NCI-H146 treated with DMSO at 0.1 percent for 48 hours (cell line): Measurements from ENCODE around the gene RYR3.
"Not testable (repeated sequence)": the region's sequence is repeated elsewhere in the genome, so short reads cannot be mapped to it uniquely, and the experiment has no call there.

ENCODE experiments used
- DNase-seq: peaks from one replicate; lab custom pipeline; 2025; ENCODE audit not compliant: unreplicated experiment; lab: John Stamatoyannopoulos, UW

Gene RYR3

DNA sequence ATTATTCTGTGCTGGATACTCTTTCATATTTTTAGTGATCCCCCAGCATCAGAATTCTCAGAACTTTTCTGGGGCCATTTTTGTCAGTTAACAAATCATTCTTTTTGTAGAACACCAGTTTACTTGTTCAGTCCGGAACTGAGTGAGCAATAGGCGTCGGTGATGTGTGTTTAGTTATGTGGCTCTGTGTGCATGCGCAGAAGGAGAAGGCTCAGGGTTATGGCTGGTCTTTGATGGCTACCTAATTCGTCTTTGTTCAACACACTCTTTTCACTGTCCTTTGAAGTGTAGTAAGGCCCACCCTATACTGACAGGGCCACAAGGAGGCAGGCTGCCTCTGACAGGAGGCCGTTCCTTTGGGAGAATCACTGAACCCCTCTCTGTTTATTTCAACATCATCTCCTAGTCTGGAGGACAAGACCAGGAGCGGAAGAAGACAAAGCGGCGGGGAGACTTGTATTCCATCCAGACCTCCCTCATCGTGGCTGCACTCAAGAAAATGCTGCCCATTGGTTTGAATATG is 499.4 kb downstream of the RYR3 start:
- no peak for DNase-seq

DNA sequence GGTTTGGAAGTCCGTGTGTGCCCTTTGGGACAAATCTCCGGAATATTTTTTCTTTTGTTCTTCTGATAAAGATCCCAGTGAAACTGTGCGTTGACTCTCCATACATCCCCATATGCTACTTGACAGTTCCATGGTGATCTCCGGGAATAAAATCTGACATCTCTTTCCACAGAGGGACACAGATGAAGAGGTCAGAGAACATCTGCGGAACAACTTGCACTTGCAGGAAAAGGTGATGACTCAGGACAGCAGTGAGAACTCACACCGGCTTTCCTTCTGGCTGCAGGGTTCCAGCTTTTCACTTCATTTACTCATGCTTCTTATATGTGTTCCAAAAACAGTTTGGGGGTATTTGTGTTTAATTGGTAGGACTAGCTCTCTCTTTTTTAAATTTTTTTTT is 500.0 kb downstream of the RYR3 start:
- DNase-seq = no peak

DNA sequence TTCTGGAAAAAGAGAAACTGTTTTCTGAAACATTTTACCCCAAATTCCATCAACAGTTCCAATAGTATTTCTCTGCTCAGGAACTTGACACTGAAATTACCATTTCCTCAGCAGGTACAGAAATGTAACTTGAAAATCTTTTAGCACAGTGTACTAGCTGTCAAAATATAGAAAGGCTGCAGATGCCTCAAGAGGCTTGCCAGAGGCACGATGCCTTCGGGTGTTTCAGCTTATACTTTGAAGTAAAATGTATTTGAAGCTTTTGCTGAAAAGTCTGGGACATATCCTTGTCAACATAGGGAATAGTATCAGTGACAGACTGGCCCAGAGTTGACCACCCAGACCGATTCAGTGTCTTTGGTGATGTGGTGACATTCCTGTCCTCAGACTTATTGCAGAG is 503.1 kb downstream of the RYR3 start:
- DNase-seq = no peak

DNA sequence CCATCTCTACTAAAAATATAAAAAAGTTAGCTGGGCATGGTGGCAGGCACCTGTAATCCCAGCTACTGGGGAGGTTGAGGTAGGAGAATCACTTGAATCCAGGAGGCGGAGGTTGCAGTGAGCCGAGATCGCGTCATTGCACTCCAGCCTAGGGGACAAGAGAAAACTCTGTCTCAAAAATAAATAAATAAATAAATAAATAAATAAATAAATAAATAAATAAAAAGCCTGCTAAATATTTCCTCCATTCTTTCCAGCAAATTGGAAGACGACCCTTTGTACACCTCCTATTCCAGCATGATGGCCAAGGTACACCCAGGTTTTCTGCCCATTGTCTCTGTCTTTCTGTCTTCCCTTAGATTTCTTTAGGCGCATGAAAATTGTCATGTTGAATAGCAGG is 508.7 kb downstream of the RYR3 start:
- not testable (repeated sequence) for DNase-seq

- no peak for DNase-seq
Measured at GRCh38 chr15:33822479-33822878, 511.7 kb downstream of the RYR3 start.

GRCh38 chr15:33823119-33823518 is 512.4 kb downstream of the RYR3 start:
- DNase-seq = no peak

DNA sequence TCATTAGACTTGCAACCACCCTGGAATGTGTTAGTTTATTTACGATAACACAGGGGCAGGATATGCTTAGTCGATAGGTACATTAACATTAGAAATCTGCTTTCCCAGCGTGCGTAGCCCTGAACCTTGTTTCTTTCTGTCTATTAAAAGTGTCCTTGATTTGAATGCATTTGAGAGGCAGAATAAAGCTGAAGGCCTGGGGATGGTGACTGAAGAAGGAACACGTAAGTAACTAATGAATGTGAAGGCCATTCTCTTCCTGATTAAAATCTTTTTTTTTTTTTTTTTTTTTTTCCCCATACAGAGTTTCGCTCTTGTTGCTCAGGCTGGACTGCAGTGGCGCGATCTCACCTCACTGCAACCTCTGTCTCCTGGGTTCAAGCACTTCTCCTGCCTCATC is 514.7 kb downstream of the RYR3 start:
- no peak for DNase-seq

GRCh38 chr15:33826201-33826600 is 515.4 kb downstream of the RYR3 start:
- DNase-seq = no peak

DNA sequence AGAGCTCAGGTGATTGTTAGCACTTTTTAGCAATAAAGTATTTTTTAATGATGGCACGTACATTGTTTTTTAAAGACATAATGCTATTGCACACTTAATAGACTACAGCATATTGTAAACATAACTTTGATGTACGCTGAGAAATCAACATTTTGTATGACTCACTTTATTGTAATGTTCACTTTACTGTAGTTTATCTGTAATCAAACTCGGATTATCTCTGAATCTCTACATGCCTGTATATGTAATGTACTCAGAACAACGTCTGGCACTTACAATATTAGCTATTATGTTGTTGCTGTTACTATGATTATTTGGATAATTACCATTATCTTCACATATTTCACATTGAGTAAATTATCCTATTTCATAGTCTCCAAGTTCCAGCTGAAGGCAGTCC is 519.6 kb downstream of the RYR3 start:
- no peak for DNase-seq

GRCh38 chr15:33831646-33832045 is 520.9 kb downstream of the RYR3 start:
- no peak for DNase-seq

DNA sequence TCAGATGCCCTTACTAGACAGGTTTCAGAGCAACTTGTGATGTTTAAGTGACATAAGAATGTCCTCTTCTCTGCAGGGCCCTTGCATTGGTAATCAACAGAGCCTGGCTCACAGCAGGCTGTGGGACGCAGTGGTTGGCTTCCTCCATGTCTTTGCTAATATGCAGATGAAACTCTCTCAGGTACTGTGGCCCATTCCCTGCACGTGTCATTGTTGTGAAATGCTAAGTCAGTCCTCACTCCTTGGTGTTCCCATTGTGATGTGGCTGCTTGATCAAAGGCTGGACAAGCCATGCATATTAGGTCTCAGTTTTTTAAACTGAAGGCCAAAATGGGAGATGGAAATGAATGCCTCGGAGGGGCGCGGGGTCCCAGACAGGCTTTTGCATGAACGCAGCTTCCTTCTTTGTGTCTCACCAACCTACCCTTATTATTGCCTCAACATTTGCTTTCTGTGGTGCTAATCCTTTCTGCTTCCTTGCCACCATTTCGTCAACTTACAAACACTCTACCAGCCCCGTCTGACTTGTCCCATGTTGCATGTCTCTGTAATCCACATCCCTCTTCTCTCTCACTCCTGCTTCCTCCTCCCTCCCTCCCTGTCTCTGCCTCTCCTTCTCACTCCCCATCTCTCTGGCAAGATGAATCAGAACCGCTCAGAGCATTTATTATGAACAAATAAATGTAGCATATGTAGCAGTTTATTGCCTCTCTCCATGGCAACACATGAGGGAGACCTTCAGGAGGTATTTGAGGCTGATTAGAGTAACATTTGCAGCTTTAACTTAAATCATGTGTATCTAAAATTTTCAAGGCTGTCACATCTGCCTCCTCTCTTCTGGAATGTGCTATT is 524.4 kb downstream of the RYR3 start:
- DNase-seq = no peak

GRCh38 chr15:33837294-33837693 is 526.5 kb downstream of the RYR3 start:
- no peak for DNase-seq

DNA sequence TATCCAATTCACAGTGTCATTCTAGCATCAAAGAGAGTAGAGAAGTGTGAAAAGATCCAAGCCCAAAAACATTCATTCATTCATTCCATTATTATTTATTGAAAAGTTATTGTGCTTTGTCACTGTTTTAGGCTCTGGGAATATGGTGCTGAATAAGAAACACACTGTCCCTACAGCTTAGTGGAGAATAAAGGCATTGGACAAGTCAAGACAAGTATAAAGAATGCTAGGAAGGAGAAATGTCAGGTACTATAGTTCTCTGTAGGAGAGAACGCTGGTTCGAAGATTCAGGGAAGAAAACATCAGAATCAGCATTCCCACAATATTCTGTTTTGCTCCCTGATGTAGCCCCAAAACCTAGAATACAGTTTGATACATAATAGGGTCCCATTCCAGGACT is 528.8 kb downstream of the RYR3 start:
- DNase-seq = no peak

DNA sequence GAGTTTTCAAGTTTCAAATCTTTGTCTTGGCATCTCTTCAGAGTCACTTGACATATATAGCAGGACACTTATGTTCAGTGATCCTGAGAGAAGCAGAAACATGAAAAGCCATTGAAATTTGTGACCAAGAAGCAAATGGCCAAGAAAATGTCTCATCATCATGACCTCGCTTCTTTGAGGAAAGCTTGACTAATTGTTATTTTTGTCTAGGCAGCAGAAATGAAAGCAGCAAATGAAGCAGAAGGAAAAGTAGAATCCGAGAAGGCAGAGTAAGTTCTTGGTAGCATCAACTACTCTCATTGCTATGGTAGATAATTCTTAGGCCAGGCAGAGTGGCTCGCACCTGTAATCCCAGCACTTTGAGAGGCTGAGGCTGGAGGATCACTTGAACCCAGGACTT is 529.8 kb downstream of the RYR3 start:
- no peak for DNase-seq

- no peak for DNase-seq
Measured at GRCh38 chr15:33844186-33844585, 533.4 kb downstream of the RYR3 start.

DNA sequence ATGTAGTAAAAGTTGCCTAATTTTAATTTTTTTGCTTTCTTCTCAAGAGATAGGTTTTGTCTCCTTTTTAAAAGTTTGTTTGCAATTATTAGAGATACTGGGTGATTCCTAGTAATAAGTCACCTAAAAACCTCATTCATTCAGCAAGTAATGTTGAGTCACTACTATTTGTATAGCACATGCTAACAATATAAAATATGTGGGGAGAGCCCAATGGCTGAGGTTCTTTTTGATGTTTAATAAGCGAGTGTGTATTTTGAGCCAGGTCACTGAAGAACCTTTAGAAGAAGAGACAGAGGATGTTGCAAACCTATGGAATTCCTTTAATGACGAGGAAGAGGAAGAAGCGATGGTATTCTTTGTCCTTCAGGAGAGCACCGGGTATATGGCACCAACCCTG is 533.8 kb downstream of the RYR3 start:
- DNase-seq = no peak

- no peak for DNase-seq
Measured at GRCh38 chr15:33846142-33846541, 535.4 kb downstream of the RYR3 start.

DNA sequence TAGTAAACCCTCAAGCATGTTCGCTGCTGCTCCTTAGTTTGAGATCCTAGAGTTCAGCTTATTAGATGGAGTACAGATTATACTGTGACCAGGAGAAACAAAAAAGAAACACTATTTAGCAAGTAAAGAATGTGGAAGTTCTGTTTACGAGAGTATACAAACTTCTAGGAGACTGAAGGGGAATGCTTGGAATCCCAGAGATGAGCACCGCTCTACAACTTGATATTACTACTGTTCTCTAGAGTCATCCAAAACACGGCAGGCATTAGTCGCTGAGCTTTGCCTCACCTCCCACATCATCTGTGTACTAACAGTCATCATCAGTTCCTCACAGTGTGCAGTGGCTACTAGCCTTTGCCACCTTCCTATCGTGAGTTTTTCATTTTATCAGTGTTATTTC is 536.1 kb downstream of the RYR3 start:
- no peak for DNase-seq

- DNase-seq = no peak
Measured at GRCh38 chr15:33848011-33848410, 537.2 kb downstream of the RYR3 start.

GRCh38 chr15:33851079-33851478 is 540.3 kb downstream of the RYR3 start:
- DNase-seq = no peak

GRCh38 chr15:33852094-33852493 is 541.3 kb downstream of the RYR3 start:
- no peak for DNase-seq

GRCh38 chr15:33852570-33852969 is 541.8 kb downstream of the RYR3 start:
- DNase-seq = no peak

DNA sequence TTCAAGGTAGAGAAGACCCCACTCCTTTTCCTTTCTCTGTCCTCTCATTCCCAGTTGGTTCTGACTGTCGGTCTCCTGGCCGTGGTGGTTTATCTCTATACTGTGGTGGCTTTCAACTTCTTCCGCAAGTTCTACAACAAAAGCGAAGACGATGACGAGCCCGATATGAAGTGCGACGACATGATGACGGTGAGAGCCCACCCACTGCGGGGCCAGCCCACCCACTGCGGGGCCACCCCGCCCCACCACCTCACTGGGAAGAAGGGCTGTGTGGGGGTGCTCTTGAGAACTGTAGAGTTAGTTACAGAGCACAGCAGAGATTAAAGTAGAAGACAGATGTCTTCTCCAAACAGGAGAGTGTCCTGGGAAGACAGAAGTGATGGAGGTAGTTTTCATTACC is 547.0 kb downstream of the RYR3 start:
- DNase-seq = no peak
